Measurements from ENCODE around the gene GPR34.

Gene GPR34

DNA sequence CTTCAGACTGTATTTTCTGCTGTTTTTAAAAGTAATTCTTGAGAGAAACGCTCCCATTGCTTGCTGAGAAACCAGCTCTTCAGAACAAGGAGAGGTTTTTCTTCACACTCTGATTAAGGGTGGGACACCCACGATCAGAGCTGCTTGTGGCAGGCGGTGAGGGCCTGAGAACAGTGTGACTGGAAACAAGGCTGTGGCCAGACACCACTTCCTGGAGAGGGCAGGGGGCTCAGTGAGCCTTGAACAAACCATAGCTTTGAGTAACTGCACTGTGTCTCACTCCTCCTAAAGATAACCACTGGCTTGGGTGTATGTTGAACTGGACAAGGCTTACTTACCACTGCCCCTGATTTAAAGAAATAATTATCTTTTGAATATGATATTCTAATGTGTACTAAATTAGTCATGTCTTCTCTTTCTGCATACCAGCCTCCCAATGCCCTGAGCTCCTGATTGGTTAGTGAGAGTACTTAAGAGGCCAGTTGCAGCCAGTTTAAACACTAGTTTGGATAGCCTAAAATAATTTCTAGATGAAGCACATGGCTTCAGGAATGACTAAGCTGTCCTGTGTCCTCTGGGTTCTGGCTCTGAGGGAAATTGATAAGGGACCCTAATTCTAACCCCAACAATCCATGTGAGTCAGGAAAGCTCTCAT is 31.5 kb downstream of the GPR34 start:
- Histone ChIP-seq H3K9ac (ENCODE audit: low read depth, low read length) (no peak overlapping the region), H3K9me3 (ENCODE audit: insufficient read depth, low read depth, low read length) (peaks cover 20% of the 10 kb centered on the region; the same call in 1 of the 2 replicates), H3K27ac (ENCODE audit: low read length) (no peak overlapping the region), H3K36me3 (ENCODE audit: insufficient read depth, low read depth, low read length) (no peaks in the 10 kb centered on the region), H3K27me3 (ENCODE audit: insufficient read depth, low read length) (no peaks in the 10 kb centered on the region), H3K4me3 (ENCODE audit: low read length) (no peak overlapping the region), H3K4me1 (ENCODE audit: insufficient read depth, low read length) (no peaks in the 10 kb centered on the region; the same call in none of the 2 replicates)

DNA sequence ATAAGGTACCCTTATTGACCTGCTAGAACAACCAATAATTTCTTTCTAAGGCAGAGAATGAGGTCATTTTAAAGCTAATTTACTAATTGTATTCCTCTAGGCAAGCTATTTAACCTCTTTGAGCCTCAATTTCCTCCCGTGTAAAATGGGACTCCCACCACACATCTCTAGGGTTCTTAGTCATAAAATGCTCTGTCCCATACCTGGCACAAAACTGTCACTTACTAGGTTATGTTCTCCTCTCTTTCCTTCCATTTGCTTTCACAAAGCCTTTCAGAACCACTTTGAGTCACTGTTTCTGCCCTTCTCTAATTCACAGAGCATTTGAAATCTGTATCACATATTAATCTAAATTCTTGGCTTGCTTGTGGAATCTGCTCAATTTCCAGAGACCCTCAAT is 32.8 kb downstream of the GPR34 start:
- no peaks in the 10 kb centered on the region for H3K36me3 ChIP-seq (ENCODE audit: insufficient read depth, low read depth, low read length)
- no peak overlapping the region for H3K9ac ChIP-seq (ENCODE audit: low read depth, low read length)
- no peaks in the 10 kb centered on the region; the same call in none of the 2 replicates for H3K4me1 ChIP-seq (ENCODE audit: insufficient read depth, low read length)

DNA sequence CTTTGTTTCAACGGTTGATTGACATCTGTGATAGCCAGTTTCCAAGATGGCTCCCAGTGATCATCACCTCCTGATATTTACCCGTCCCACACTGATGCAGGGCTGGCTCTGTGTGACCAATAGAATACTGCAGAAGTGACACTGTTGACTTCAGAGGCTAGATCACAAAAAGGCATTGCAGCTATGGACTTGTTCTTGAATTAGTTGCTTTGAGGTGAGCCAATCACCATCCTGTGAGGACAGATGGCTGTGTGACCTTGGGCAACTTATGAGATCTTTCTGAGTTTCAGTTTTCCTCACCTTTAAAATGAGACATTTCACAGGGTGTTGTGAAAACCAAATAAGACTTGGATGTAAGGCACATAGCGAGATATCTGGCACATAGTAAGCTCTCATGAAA is 33.4 kb downstream of the GPR34 start:
- Histone ChIP-seq H3K36me3 (ENCODE audit: insufficient read depth, low read depth, low read length) (no peaks in the 10 kb centered on the region), H3K27ac (ENCODE audit: low read length) (no peak overlapping the region), H3K27me3 (ENCODE audit: insufficient read depth, low read length) (no peaks in the 10 kb centered on the region), H3K4me1 (ENCODE audit: insufficient read depth, low read length) (no peaks in the 10 kb centered on the region; the same call in none of the 2 replicates), H3K9ac (ENCODE audit: low read depth, low read length) (no peak overlapping the region), H3K4me3 (ENCODE audit: low read length) (no peak overlapping the region), H3K9me3 (ENCODE audit: insufficient read depth, low read depth, low read length) (peaks cover 14% of the 10 kb centered on the region; the same call in 1 of the 2 replicates)

More for the DNA sequence above, 32.8 kb downstream of the GPR34 start:
- H3K27ac ChIP-seq (ENCODE audit: low read length) = no peak overlapping the region
- peaks cover 20% of the 10 kb centered on the region; the same call in 1 of the 2 replicates for H3K9me3 ChIP-seq (ENCODE audit: insufficient read depth, low read depth, low read length)
- H3K27me3 ChIP-seq (ENCODE audit: insufficient read depth, low read length) = no peaks in the 10 kb centered on the region
- no peak overlapping the region for H3K4me3 ChIP-seq (ENCODE audit: low read length)

DNA sequence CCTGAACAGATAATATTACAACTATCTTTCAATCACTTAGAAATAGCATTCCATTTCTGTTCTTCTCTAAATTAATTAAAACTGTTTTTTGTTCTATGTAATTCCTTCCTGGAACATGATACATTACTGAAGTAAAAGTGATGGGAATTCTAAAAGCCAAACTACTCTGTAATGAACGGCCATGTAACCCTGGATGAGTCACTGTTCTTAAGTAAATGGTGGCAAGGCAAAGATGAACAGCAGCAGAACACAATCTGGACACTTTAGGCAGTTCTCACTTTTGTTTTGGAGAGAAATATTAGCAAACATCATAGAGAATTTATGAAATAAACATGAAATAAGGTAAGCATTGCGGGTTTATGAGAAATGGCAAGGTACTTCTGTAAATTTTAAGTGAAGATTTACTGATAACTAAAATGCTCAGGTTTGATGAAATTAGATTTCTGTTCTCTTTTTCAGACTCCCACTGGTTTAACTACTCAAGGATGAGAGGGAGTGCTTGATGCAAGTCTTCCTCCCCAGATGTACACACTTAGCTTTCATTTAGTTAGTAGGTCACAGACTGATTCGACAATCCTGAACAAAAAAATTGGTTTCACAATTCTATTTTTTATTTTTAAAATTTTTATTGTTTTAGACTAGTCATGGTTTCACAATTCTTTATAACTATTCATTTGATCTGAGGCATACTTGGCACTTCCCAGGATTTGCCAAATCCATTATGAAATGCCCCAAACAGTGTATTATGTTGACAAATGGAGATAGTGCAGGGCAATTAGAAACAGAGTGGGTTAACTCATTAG is 34.2 kb downstream of the GPR34 start:
- Histone ChIP-seq H3K27ac (ENCODE audit: low read length) (no peak overlapping the region), H3K4me3 (ENCODE audit: low read length) (no peak overlapping the region), H3K9me3 (ENCODE audit: insufficient read depth, low read depth, low read length) (peaks cover 6% of the 10 kb centered on the region; the same call in 1 of the 2 replicates), H3K27me3 (ENCODE audit: insufficient read depth, low read length) (no peaks in the 10 kb centered on the region), H3K4me1 (ENCODE audit: insufficient read depth, low read length) (no peaks in the 10 kb centered on the region; the same call in none of the 2 replicates), H3K36me3 (ENCODE audit: insufficient read depth, low read depth, low read length) (no peaks in the 10 kb centered on the region), H3K9ac (ENCODE audit: low read depth, low read length) (no peak overlapping the region)

GRCh38 chrX:41723826-41724225 is 35.1 kb downstream of the GPR34 start, which contains the start of gene GPR82:
Gene GPR82, plus strand, starts transcription at chrX:41724181. Its CDS starts 2,846 bp downstream, at chrX:41727027.
- Histone ChIP-seq H3K9ac (ENCODE audit: low read depth, low read length) (no peak within 1 kb of the TSS), H3K4me3 (ENCODE audit: low read length) (no peak within 1 kb of the TSS), H3K27ac (ENCODE audit: low read length) (no peak within 1 kb of the TSS), H3K9me3 (ENCODE audit: insufficient read depth, low read depth, low read length) (peaks cover 6% of the 10 kb centered on the region; the same call in 1 of the 2 replicates), H3K4me1 (ENCODE audit: insufficient read depth, low read length) (no peaks in the 10 kb centered on the region), H3K36me3 (ENCODE audit: insufficient read depth, low read depth, low read length) (no peaks in the 10 kb centered on the region), H3K27me3 (ENCODE audit: insufficient read depth, low read length) (no peaks in the 10 kb centered on the region)

DNA sequence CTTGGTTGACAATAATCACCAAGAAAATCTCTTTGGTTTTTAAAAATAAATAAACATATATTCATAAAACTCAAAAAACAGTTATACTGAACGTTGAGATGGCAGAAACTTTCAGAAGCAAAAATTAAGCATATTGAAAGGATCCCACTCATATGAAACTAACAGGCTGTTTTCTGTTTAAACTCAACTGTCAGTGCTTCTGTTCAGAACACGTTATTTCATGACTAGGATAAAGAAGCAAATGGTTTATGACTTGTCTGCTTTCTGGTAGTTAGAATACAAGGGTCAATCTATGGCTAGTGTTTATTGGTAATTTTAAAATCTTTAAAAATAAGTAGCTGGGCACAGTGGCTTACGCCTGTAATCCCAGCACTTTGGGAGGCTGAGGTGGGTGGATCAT is 39.4 kb downstream of the GPR34 start:
- no peaks in the 10 kb centered on the region for H3K27me3 ChIP-seq (ENCODE audit: insufficient read depth, low read length)
- H3K9ac ChIP-seq (ENCODE audit: low read depth, low read length) = no peak overlapping the region
- H3K4me3 ChIP-seq (ENCODE audit: low read length) = no peak overlapping the region
- no peaks in the 10 kb centered on the region for H3K9me3 ChIP-seq (ENCODE audit: insufficient read depth, low read depth, low read length)
- H3K36me3 ChIP-seq (ENCODE audit: insufficient read depth, low read depth, low read length) = no peaks in the 10 kb centered on the region
- no peak overlapping the region for H3K27ac ChIP-seq (ENCODE audit: low read length)
- no peaks in the 10 kb centered on the region for H3K4me1 ChIP-seq (ENCODE audit: insufficient read depth, low read length)

DNA sequence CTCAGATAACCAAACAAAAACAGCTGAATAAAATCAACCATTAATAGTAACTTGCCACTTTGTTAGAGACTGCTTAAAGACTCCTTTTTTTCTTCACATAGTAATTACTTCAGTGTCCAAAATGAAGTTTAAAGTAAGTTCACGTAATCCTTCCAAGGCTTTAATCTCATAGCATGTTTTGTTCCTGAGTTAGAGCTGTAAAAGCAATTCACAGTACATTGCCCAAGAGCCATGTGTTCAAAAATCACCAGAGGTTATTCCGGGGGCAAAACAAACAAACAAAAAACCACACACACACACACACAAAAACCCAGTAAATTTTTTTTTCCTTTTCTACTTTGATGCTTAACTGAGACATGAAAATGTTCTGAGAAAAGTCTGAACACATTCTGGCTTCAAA is 41.3 kb downstream of the GPR34 start:
- Histone ChIP-seq H3K36me3 (ENCODE audit: insufficient read depth, low read depth, low read length) (no peaks in the 10 kb centered on the region), H3K9ac (ENCODE audit: low read depth, low read length) (no peak overlapping the region), H3K27me3 (ENCODE audit: insufficient read depth, low read length) (no peaks in the 10 kb centered on the region), H3K4me1 (ENCODE audit: insufficient read depth, low read length) (no peaks in the 10 kb centered on the region), H3K9me3 (ENCODE audit: insufficient read depth, low read depth, low read length) (no peaks in the 10 kb centered on the region), H3K4me3 (ENCODE audit: low read length) (no peak overlapping the region), H3K27ac (ENCODE audit: low read length) (no peak overlapping the region)

DNA sequence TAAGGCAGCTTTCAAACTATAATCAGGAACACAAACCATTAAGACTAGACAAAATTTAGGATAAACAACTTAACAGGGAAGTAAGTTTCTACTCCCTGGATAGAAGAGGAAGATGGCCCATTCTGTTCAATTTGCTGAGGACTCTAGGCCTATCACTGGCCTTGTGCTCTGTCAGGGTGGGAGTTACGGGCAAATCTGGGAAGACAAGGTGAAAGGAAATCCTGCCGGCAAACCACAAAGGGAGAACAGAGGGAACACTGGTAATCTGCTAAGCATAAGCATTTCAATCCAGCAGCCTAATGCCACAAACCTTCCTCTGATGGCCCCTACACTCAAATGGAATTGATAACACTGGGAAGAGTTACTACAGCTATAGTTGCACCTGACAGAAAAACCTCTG is 43.5 kb downstream of the GPR34 start:
- no peak overlapping the region for H3K27ac ChIP-seq (ENCODE audit: low read length)
- H3K9me3 ChIP-seq (ENCODE audit: insufficient read depth, low read depth, low read length) = no peaks in the 10 kb centered on the region
- H3K36me3 ChIP-seq (ENCODE audit: insufficient read depth, low read depth, low read length) = no peaks in the 10 kb centered on the region
- H3K4me3 ChIP-seq (ENCODE audit: low read length) = no peak overlapping the region
- no peaks in the 10 kb centered on the region for H3K4me1 ChIP-seq (ENCODE audit: insufficient read depth, low read length)
- H3K9ac ChIP-seq (ENCODE audit: low read depth, low read length) = no peak overlapping the region
- H3K27me3 ChIP-seq (ENCODE audit: insufficient read depth, low read length) = no peaks in the 10 kb centered on the region

- Histone ChIP-seq H3K4me1 (ENCODE audit: insufficient read depth, low read length) (no peaks in the 10 kb centered on the region), H3K27ac (ENCODE audit: low read length) (no peak overlapping the region), H3K9me3 (ENCODE audit: insufficient read depth, low read depth, low read length) (no peaks in the 10 kb centered on the region), H3K9ac (ENCODE audit: low read depth, low read length) (no peak overlapping the region), H3K4me3 (ENCODE audit: low read length) (no peak overlapping the region), H3K27me3 (ENCODE audit: insufficient read depth, low read length) (no peaks in the 10 kb centered on the region), H3K36me3 (ENCODE audit: insufficient read depth, low read depth, low read length) (no peaks in the 10 kb centered on the region)
Observed at GRCh38 chrX:41733939-41734338, 45.2 kb downstream of the GPR34 start.

DNA sequence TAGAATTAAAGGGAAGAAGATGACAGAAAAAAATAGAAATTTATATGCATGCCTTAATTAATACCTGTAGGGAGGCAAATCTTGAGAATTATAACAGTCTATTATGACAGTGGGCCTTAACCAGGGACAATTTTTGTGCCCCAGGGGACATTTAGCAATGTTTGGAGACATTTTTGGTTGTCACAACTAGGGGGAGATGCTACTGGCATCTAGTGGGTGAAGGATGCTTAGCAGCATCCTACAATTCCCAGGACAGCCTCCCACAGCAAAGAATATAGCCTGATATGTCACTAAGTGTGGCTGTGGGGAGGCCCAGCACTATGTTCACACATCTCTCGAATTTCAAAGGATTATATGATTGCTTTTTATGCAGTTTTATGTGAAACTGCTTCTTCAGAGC is 45.8 kb downstream of the GPR34 start:
- Histone ChIP-seq H3K27ac (ENCODE audit: low read length) (no peak overlapping the region), H3K4me1 (ENCODE audit: insufficient read depth, low read length) (peaks cover 4% of the 10 kb centered on the region; the same call in 1 of the 2 replicates), H3K36me3 (ENCODE audit: insufficient read depth, low read depth, low read length) (no peaks in the 10 kb centered on the region), H3K4me3 (ENCODE audit: low read length) (no peak overlapping the region), H3K27me3 (ENCODE audit: insufficient read depth, low read length) (no peaks in the 10 kb centered on the region), H3K9me3 (ENCODE audit: insufficient read depth, low read depth, low read length) (no peaks in the 10 kb centered on the region), H3K9ac (ENCODE audit: low read depth, low read length) (no peak overlapping the region)

GRCh38 chrX:41737065-41737464 is 48.3 kb downstream of the GPR34 start:
- Histone ChIP-seq H3K9ac (ENCODE audit: low read depth, low read length) (no peak overlapping the region), H3K36me3 (ENCODE audit: insufficient read depth, low read depth, low read length) (no peaks in the 10 kb centered on the region), H3K4me3 (ENCODE audit: low read length) (no peak overlapping the region), H3K27me3 (ENCODE audit: insufficient read depth, low read length) (no peaks in the 10 kb centered on the region), H3K27ac (ENCODE audit: low read length) (no peak overlapping the region), H3K9me3 (ENCODE audit: insufficient read depth, low read depth, low read length) (no peaks in the 10 kb centered on the region), H3K4me1 (ENCODE audit: insufficient read depth, low read length) (peaks cover 16% of the 10 kb centered on the region)

- Histone ChIP-seq H3K9ac (ENCODE audit: low read depth, low read length) (peak overlapping the region; percentile 59; the same call in 1 of the 2 replicates), H3K4me3 (ENCODE audit: low read length) (peak overlapping the region; percentile 49), H3K36me3 (ENCODE audit: insufficient read depth, low read depth, low read length) (no peaks in the 10 kb centered on the region), H3K27ac (ENCODE audit: low read length) (peak overlapping the region; percentile 70), H3K27me3 (ENCODE audit: insufficient read depth, low read length) (no peaks in the 10 kb centered on the region), H3K4me1 (ENCODE audit: insufficient read depth, low read length) (peaks cover 16% of the 10 kb centered on the region), H3K9me3 (ENCODE audit: insufficient read depth, low read depth, low read length) (no peaks in the 10 kb centered on the region)
Observed at GRCh38 chrX:41739871-41740270, 51.1 kb downstream of the GPR34 start.
